Neuronal stem cell (in vitro differentiated cells): ENCODE results near the gene WNT7A.

Experiments used
- DNase-seq: peaks from one replicate; pipeline ENCODE4 v3.0.0-alpha.2; 2013; ENCODE audit warnings: low spot score
- H2AFZ ChIP-seq: one replicate; pipeline ENCODE4 v1.6.1; 2013; ENCODE audit warnings: mild to moderate bottlenecking, low read length, inconsistent platforms
- H2AK5ac ChIP-seq: 2 replicates; pipeline ENCODE4 v1.6.1; 2013; ENCODE audit warnings: low read depth, mild to moderate bottlenecking, inconsistent platforms, low read length, moderate library complexity, mixed read lengths
- H2BK120ac ChIP-seq: 2 replicates; pipeline ENCODE4 v1.6.1; 2013; ENCODE audit warnings: low read depth, mild to moderate bottlenecking, inconsistent platforms, low read length, moderate library complexity, mixed read lengths
- H2BK12ac ChIP-seq: one replicate; pipeline ENCODE4 v1.6.1; 2013; ENCODE audit warnings: low read length, inconsistent platforms
- H2BK15ac ChIP-seq: 2 replicates; pipeline ENCODE4 v1.6.1; 2013; ENCODE audit warnings: mild to moderate bottlenecking, low read length, inconsistent platforms, mixed read lengths
- H2BK5ac ChIP-seq: one replicate; pipeline ENCODE4 v1.6.1; 2013; ENCODE audit warnings: inconsistent platforms, mild to moderate bottlenecking, low read length, moderate library complexity
- H3K14ac ChIP-seq: one replicate; pipeline ENCODE4 v1.6.1; 2013; ENCODE audit warnings: low read length, inconsistent platforms
- H3K18ac ChIP-seq: 2 replicates; pipeline ENCODE4 v1.6.1; 2013; ENCODE audit warnings: low read length, inconsistent platforms
- H3K23ac ChIP-seq: 2 replicates; pipeline ENCODE4 v1.6.1; 2013; ENCODE audit warnings: low read depth, mild to moderate bottlenecking, mixed read lengths, low read length, inconsistent platforms; ENCODE audit not compliant: poor library complexity
- H3K27ac ChIP-seq: replicated peaks from 3 replicates; pipeline ENCODE4 v1.5.1; 2013; ENCODE audit warnings: low read length, inconsistent platforms
- H3K27me3 ChIP-seq, 3 experiments: 2 replicates each; pipeline ENCODE4 v1.6.1; 2013; ENCODE audit warnings: low read length in 3 of 3, mild to moderate bottlenecking in 2 of 3, inconsistent platforms in 1 of 3, low read depth in 1 of 3, mixed read lengths in 1 of 3, moderate library complexity in 1 of 3; ENCODE audit not compliant: control insufficient read depth in 3 of 3, insufficient read depth in 3 of 3
- H3K36me3 ChIP-seq, 2 donors: replicated peaks in 1 of 2; 2 replicates each; pipeline ENCODE4 v1.6.1; 2013; ENCODE audit warnings: low read length in 2 of 2; ENCODE audit not compliant: control insufficient read depth in 2 of 2, insufficient read depth in 2 of 2
- H3K4ac ChIP-seq: 2 replicates; pipeline ENCODE4 v1.6.1; 2013; ENCODE audit warnings: inconsistent platforms, mild to moderate bottlenecking, low read length, moderate library complexity
- H3K4me1 ChIP-seq, 2 donors: 1 replicate in 1 of 2; 2 replicates in 1 of 2; pipeline ENCODE4 v1.6.1; 2013; ENCODE audit warnings: low read length in 2 of 2, low read depth in 1 of 2; ENCODE audit not compliant: control insufficient read depth in 2 of 2, insufficient read depth in 1 of 2
- H3K4me2 ChIP-seq: one replicate; pipeline ENCODE4 v1.6.1; 2013; ENCODE audit warnings: mild to moderate bottlenecking, low read length, inconsistent platforms; ENCODE audit not compliant: insufficient read depth, poor library complexity, severe bottlenecking
- H3K4me3 ChIP-seq, 2 donors: 2 replicates each; pipeline ENCODE4 v1.5.1; 2013; ENCODE audit warnings: low read length in 2 of 2, mild to moderate bottlenecking in 2 of 2, inconsistent platforms in 1 of 2, moderate library complexity in 1 of 2
- H3K79me1 ChIP-seq: one replicate; pipeline ENCODE4 v1.6.1; 2013; ENCODE audit warnings: low read depth, mild to moderate bottlenecking, inconsistent platforms, low read length, moderate library complexity
- H3K9ac ChIP-seq: one replicate; pipeline ENCODE4 v1.6.1; 2013; ENCODE audit warnings: mild to moderate bottlenecking, low read depth, low read length, inconsistent platforms; ENCODE audit not compliant: poor library complexity
- H3K9me3 ChIP-seq, 2 donors: replicated peaks in 1 of 2; 2 replicates each; pipeline versions ENCODE3 to v1.6.1; 2013; ENCODE audit warnings: low read length in 2 of 2, mild to moderate bottlenecking in 2 of 2, inconsistent platforms in 1 of 2, low read depth in 1 of 2, mixed read lengths in 1 of 2, moderate library complexity in 1 of 2; ENCODE audit not compliant: control insufficient read depth in 2 of 2, insufficient read depth in 1 of 2
- H4K8ac ChIP-seq: one replicate; pipeline ENCODE4 v1.6.1; 2013; ENCODE audit warnings: low read depth, mild to moderate bottlenecking, inconsistent platforms, low read length, moderate library complexity
- H4K91ac ChIP-seq: one replicate; pipeline ENCODE4 v1.6.1; 2013; ENCODE audit warnings: low read length, low read depth, mild to moderate bottlenecking, inconsistent platforms; ENCODE audit not compliant: poor library complexity
- WGBS, 2 donors: extraction: QIAGEN DNeasy Blood & Tissue Kit; methylation state at CpG; one replicate each; pipeline ENCODE4 v1.1.7; 2013; ENCODE audit warnings: missing lambda C conversion rate in 2 of 2, mixed read lengths in 1 of 2; ENCODE audit not compliant: insufficient read length in 2 of 2, insufficient replicate concordance in 1 of 2; ENCODE audit errors: extremely low coverage in 2 of 2; 5-methylcytosine and 5-hydroxymethylcytosine counted together

The WNT7A gene

DNA sequence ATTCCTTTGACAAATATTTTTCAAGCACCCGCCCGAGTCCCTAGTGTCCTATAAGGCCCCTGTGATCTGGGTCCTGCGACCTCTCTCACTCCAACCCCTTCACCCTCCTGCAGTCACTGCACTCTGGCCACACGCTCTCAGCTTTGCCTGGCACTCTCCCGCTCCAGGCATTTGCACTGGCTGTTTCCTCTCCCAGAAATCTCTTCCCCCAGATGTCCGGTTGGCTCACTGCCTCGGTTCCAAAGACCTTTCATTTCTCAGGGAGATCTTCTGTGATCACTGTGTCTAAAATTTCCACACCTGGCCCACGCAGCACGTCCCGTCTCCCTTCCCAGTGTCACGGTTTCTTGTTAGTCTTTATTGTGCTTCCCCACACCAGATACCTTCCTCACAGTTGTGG lies 97.4 kb downstream of the WNT7A start:
- WGBS, 2 donors: no CpG with 5 or more reads among the region's 11 CpGs
- H3K14ac ChIP-seq: no peak overlapping the region
- DNase-seq: no peak
- H3K4me3 ChIP-seq: no peak overlapping the region
- no peaks in the 10 kb centered on the region for H3K79me1 ChIP-seq
- H3K9ac ChIP-seq: no peak overlapping the region
- no peaks in the 10 kb centered on the region for H3K36me3 ChIP-seq
- H2BK15ac ChIP-seq: no peak overlapping the region
- no peak overlapping the region for H3K4ac ChIP-seq
- H3K9me3 ChIP-seq: no peaks in the 10 kb centered on the region
- H2BK5ac ChIP-seq: no peak overlapping the region
- no peak overlapping the region for H2AK5ac ChIP-seq
- H2BK12ac ChIP-seq: no peak overlapping the region
- H3K23ac ChIP-seq: no peak overlapping the region
- peak overlapping the region; percentile 69 for H2AFZ ChIP-seq
- no peak overlapping the region for H3K4me2 ChIP-seq
- H3K4me1 ChIP-seq: peaks cover 23 to 47% of the 10 kb centered on the region in 2 donors
- no peak overlapping the region for H2BK120ac ChIP-seq
- H3K27ac ChIP-seq: no peak overlapping the region
- H4K8ac ChIP-seq: no peak overlapping the region
- no peak overlapping the region for H4K91ac ChIP-seq
- H3K18ac ChIP-seq: no peak overlapping the region
- no peaks in the 10 kb centered on the region for H3K27me3 ChIP-seq

DNA sequence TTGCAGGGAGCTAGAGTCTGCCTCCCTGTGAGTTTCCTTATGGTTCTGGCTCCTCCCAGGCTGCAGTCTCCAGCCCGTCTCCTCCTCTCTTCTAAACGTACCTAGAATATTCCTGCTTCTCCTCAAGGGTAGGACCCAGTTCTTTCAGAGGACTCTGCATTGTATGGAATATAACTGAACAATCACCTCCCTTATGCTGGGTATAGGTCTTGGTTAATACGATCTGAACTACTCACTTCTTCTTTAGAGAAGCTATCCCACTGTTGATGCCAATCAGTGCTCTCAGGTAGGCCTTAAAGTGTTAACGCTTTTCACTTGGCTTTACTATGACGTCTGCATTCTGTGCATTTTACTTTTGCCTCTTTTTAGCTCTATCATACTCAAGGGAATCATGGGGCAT lies 98.5 kb downstream of the WNT7A start:
- Histone ChIP-seq H3K9ac (no peak overlapping the region), H3K4ac (no peak overlapping the region), H3K27ac (no peak overlapping the region), H3K27me3 (no peaks in the 10 kb centered on the region), H3K4me3 (no peak overlapping the region), H2BK12ac (no peak overlapping the region), H2AK5ac (no peak overlapping the region), H3K18ac (no peak overlapping the region), H3K36me3 (no peaks in the 10 kb centered on the region), H2BK5ac (no peak overlapping the region), H4K8ac (no peak overlapping the region), H2BK15ac (no peak overlapping the region), H2BK120ac (no peak overlapping the region), H2AFZ (no peak overlapping the region), H3K23ac (no peak overlapping the region), H3K4me1 (peaks cover 22 to 37% of the 10 kb centered on the region in 2 donors), H3K79me1 (no peaks in the 10 kb centered on the region), H4K91ac (no peak overlapping the region), H3K4me2 (no peak overlapping the region), H3K9me3 (no peaks in the 10 kb centered on the region), H3K14ac (no peak overlapping the region)
- no peak for DNase-seq
- no CpG with 5 or more reads among the region's 5 CpGs for WGBS, 2 donors

DNA sequence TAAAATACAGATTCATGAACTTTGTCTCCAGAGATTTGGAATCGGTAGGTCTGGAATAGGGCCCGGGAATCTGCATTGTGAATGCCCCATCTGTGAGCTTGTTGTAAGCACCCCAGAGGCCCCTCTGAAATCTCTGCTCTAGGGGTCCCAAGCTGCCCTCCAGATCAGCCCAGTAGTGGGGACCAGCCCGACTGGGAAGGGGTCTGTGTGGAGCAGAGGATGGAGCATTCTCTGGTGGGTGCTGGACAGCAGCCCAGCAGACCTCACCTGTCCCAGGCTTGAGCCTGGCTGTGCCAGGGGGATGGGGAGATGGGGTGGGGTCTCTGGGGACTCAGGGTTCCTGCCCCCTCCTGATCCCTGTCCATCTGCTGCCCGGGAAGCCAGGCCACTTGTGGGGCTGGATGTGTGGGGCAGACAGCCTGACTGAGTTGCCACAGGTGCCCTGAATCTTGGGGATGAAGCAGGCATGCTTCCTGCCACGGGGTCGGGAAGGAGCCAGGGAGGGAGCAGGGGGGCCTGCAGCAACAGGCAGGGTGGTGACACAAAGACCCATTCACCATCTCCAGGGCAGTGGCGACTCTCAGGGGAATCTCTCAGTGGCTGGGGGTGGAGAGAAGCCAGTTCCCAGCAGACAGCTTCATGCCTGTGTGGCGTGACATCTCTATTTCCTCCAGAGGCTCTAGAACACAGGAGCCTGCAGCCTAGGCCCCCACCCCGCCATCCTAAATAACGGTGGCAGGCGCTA lies 99.3 kb downstream of the WNT7A start:
- H3K9me3 ChIP-seq: no peaks in the 10 kb centered on the region
- peak overlapping the region; percentile 37 for H2AFZ ChIP-seq
- no peak overlapping the region for H3K9ac ChIP-seq
- H2BK120ac ChIP-seq: no peak overlapping the region
- peaks cover 14 to 29% of the 10 kb centered on the region in 2 donors for H3K4me1 ChIP-seq
- H2AK5ac ChIP-seq: no peak overlapping the region
- H3K4me2 ChIP-seq: no peak overlapping the region
- peak overlapping the region; percentile 61 for H3K18ac ChIP-seq
- no peak for DNase-seq
- H3K27ac ChIP-seq: no peak overlapping the region
- H4K91ac ChIP-seq: no peak overlapping the region
- no peak overlapping the region for H4K8ac ChIP-seq
- no peaks in the 10 kb centered on the region for H3K27me3 ChIP-seq
- H3K36me3 ChIP-seq: no peaks in the 10 kb centered on the region
- no CpG with 5 or more reads among the region's 11 CpGs for WGBS, 2 donors
- no peaks in the 10 kb centered on the region for H3K79me1 ChIP-seq
- no peak overlapping the region for H2BK15ac ChIP-seq
- H3K4ac ChIP-seq: no peak overlapping the region
- H2BK5ac ChIP-seq: no peak overlapping the region
- H3K14ac ChIP-seq: no peak overlapping the region
- H3K4me3 ChIP-seq: no peak overlapping the region
- H2BK12ac ChIP-seq: no peak overlapping the region
- H3K23ac ChIP-seq: no peak overlapping the region

GRCh38 chr3:13776253-13777050 lies 103.4 kb downstream of the WNT7A start:
- H3K23ac ChIP-seq: no peak overlapping the region
- H3K27ac ChIP-seq: no peak overlapping the region
- H2BK120ac ChIP-seq: no peak overlapping the region
- no peak overlapping the region for H2AK5ac ChIP-seq
- H3K4me2 ChIP-seq: no peak overlapping the region
- no peaks in the 10 kb centered on the region for H3K27me3 ChIP-seq
- peaks cover 2% of the 10 kb centered on the region for H3K79me1 ChIP-seq
- no peak overlapping the region for H2BK15ac ChIP-seq
- H3K18ac ChIP-seq: no peak overlapping the region
- no peak overlapping the region for H3K4ac ChIP-seq
- no peak overlapping the region for H3K14ac ChIP-seq
- H3K4me1 ChIP-seq: peaks cover 4 to 5% of the 10 kb centered on the region in 2 donors
- no peak overlapping the region for H4K8ac ChIP-seq
- no peak overlapping the region for H3K4me3 ChIP-seq
- no peak overlapping the region for H2BK12ac ChIP-seq
- H3K9me3 ChIP-seq: no peaks in the 10 kb centered on the region
- no peak overlapping the region for H4K91ac ChIP-seq
- no peak for DNase-seq
- H2AFZ ChIP-seq: no peak overlapping the region
- H3K9ac ChIP-seq: no peak overlapping the region
- H2BK5ac ChIP-seq: no peak overlapping the region
- WGBS, 2 donors: no CpG with 5 or more reads among the region's 4 CpGs
- H3K36me3 ChIP-seq: no peaks in the 10 kb centered on the region
